LNCaP clone FGC (cell line): ENCODE measurements around the gene FIBIN.

ENCODE experiments used
- DNase-seq: peaks from one replicate; pipeline ENCODE4 v3.0.0-alpha.2; 2011; ENCODE audit warnings: low read depth
- H3K4me3 ChIP-seq: 2 replicates; pipeline ENCODE4 v1.5.1; 2011; ENCODE audit warnings: mild to moderate bottlenecking, low read depth, low read length, control low read depth
- TF ChIP-seq, protein P1 (sequence below): IDR thresholded peaks from 2 replicates; pipeline ENCODE4 v1.5.1; 2012; ENCODE audit warnings: mild to moderate bottlenecking; ENCODE audit not compliant: control insufficient read depth, insufficient read depth; ENCODE audit errors: extremely low read depth

Gene FIBIN

GRCh38 chr11:26949846-26950245 is 44.1 kb upstream of the FIBIN start:
- TF ChIP-seq, protein P1, sequence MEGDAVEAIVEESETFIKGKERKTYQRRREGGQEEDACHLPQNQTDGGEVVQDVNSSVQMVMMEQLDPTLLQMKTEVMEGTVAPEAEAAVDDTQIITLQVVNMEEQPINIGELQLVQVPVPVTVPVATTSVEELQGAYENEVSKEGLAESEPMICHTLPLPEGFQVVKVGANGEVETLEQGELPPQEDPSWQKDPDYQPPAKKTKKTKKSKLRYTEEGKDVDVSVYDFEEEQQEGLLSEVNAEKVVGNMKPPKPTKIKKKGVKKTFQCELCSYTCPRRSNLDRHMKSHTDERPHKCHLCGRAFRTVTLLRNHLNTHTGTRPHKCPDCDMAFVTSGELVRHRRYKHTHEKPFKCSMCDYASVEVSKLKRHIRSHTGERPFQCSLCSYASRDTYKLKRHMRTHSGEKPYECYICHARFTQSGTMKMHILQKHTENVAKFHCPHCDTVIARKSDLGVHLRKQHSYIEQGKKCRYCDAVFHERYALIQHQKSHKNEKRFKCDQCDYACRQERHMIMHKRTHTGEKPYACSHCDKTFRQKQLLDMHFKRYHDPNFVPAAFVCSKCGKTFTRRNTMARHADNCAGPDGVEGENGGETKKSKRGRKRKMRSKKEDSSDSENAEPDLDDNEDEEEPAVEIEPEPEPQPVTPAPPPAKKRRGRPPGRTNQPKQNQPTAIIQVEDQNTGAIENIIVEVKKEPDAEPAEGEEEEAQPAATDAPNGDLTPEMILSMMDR: no peak
- DNase-seq: no peak
- H3K4me3 ChIP-seq: no peak overlapping the region

DNA sequence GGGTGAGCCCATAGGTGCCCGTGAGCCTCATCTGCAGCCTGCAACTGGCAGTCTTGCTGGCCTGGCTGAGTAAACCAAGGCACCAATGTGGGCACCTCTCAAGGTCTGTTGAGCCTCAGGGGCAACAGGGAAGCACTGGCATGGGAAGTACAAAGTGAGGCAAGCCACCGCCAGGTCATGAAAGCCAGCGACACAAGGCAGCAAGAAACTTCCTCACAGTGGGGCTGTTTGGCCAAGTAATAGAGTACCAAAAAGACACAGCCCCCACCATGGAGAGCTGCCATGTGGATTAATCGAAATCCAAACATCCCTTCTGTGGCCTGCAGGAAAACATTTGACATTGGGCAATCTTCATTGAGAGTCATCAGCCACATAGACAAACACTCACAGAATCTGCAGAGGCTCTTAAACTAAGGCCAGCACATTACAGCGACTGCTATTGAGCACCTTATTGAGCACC is 43.6 kb upstream of the FIBIN start:
- DNase-seq: no peak
- TF ChIP-seq, protein P1: no peak
- no peak overlapping the region for H3K4me3 ChIP-seq

DNA sequence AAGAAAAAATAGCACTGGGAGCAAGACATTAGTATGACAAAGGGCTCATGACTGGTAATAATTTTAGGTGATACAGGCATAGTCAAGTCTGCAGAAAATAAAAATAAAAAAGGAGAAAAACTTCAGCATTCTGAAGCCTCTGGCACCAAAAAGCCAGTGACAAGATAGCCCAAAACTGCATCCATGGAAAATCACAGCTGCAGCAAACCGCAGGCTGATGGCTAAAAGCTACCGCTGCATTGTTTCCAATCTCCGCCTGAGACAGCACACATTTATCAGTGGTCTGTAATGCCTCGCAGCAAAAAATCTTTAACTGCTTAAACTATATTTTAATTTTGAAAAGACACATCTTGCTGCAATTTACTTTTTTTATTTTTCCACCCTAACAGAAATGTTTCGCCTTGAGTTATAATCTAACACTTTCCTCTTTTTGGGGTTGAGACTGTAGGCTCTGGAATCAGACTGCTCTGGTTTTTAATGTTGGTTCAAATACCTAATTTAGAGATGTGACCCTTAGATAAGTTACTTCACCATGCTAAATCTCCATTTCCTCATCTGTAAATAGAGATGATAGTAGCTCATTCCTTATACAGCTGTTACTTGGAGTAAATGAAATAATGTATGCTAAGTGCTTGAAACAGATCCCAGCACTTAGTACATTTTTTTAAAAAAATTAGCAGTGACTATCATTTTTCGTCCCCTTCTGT is 42.0 kb upstream of the FIBIN start:
- no peak for DNase-seq
- no peak overlapping the region for H3K4me3 ChIP-seq
- TF ChIP-seq, protein P1: no peak

- H3K4me3 ChIP-seq: no peak overlapping the region
- TF ChIP-seq, protein P1: no peak
- DNase-seq: no peak
Observed at GRCh38 chr11:26953770-26954392, 40.0 kb upstream of the FIBIN start.

DNA sequence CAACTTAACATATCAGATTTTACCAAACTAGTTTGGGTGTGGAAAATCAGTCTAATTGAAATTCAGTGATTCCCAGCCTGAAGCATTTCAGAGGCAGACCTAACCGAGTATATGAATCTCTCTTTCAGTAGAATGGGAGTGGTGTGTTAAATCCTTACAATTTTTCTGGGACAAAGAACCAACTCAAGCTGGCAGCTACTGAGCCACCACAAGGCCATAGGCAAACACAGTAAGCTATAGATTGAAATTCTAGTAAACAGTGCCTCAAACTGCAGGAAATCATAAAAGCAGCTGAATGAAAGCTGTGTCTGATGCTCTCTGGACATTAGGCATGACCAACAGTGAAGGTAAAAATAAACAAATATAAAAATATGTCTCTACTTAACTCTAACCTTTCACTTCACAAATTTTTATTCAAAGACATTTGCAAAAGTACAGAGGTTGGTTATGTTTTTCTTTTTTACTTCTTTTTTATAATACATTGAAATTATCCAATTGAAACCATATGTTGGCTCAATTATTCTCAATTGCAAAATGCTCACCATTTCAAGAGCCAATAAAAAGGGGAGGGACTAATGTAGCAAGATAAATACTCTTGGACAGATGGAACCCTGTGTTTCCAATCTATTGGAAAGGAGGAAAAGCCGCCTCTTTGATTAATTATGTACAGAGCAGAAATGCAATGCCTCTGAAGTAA is 35.8 kb upstream of the FIBIN start:
- H3K4me3 ChIP-seq: no peak overlapping the region
- TF ChIP-seq, protein P1: no peak
- no peak for DNase-seq

GRCh38 chr11:26958702-26959049 is 35.2 kb upstream of the FIBIN start:
- TF ChIP-seq, protein P1: no peak
- DNase-seq: no peak

DNA sequence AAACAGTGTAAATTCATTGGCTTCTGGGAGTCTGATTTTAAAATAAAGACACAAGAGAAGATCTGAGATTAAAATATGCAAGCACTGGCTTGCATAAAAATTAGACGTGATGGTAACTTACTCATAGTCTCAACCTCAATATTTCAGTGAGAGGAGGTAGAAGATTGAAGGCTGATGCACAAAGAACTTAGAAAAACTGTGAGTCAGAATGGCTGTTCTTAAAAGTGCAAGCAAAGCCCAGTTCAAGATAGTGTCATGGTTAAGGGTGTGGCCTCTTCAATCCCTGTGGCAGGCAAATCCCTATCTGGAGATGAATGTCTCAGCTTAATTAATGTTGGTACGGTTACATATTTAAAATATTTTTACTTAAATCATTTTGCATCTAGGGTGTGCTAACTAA is 33.6 kb upstream of the FIBIN start:
- TF ChIP-seq, protein P1: no peak

More at GRCh38 chr11:26958702-26959049, 35.2 kb upstream of the FIBIN start:
- H3K4me3 ChIP-seq: no peak overlapping the region

More for the DNA sequence above, 33.6 kb upstream of the FIBIN start:
- DNase-seq: no peak
- no peak overlapping the region for H3K4me3 ChIP-seq
